Mononuclear cell (primary cell): Measurements from ENCODE around the gene CROCC. TPM values are rescaled to one million over a fixed set of nuclear protein-coding genes. Genes with fewer than 3 reads are reported as not detected.
"Not testable (repeated sequence)": the region's sequence is repeated elsewhere in the genome, so short reads cannot be mapped to it uniquely, and the experiment has no call there.

Experiments
- H3K27me3 ChIP-seq: 2 replicates; pipeline ENCODE4 v1.6.0; 2011; ENCODE audit warnings: low read length, control low read depth; ENCODE audit not compliant: insufficient read depth
- H3K4me1 ChIP-seq: 2 replicates; pipeline ENCODE4 v1.5.1; 2011; ENCODE audit warnings: mild to moderate bottlenecking, low read length, control low read depth; ENCODE audit not compliant: insufficient read depth
- H3K4me3 ChIP-seq: 2 replicates; pipeline ENCODE4 v1.5.1; 2011; ENCODE audit warnings: mild to moderate bottlenecking, low read length, moderate library complexity
- H3K9me3 ChIP-seq: 2 replicates; pipeline ENCODE4 v1.5.1; 2011; ENCODE audit warnings: low read depth, mild to moderate bottlenecking, control low read depth, low read length
- total RNA-seq: library from RNA; depleted of rRNA; stranded (reverse); fragments of >200 nt; gene quantifications from one replicate; pipeline ENCODE4 v1.2.3, GENCODE V29; 2012

Gene CROCC
- total RNA-seq, 1 donor: 27.8 TPM

- H3K4me3 ChIP-seq: no peak overlapping the region
- no peaks in the 10 kb centered on the region for H3K27me3 ChIP-seq
- H3K9me3 ChIP-seq: no peaks in the 10 kb centered on the region
- H3K4me1 ChIP-seq: peaks cover 48% of the 10 kb centered on the region
Measured at GRCh38 chr1:16905868-16906702, 15.6 kb upstream of the CROCC start.

DNA sequence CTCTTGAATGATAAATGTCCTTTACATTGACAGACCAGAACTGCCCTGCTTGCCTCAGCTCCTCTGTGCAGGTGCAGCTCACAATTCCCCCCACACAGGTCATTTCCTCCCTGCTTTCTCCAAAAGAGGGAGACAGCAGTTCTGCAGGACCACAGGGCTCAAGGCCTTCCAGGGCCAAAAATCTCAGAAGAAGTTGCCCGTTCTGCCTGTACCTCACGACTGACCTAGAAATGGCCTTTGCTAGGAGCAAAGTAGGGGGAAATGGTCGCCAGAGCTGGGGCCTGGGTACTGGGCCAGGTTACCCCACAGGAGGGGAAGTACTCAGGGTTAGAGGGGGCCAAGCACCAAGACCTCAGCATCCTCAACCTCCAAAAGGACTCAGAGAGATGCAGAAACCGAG lies 14.9 kb upstream of the CROCC start:
- H3K9me3 ChIP-seq: no peaks in the 10 kb centered on the region
- H3K4me3 ChIP-seq: no peak overlapping the region
- H3K4me1 ChIP-seq: peaks cover 42% of the 10 kb centered on the region
- H3K27me3 ChIP-seq: no peaks in the 10 kb centered on the region

GRCh38 chr1:16907870-16908758 lies 13.6 kb upstream of the CROCC start:
- no peaks in the 10 kb centered on the region for H3K27me3 ChIP-seq

DNA sequence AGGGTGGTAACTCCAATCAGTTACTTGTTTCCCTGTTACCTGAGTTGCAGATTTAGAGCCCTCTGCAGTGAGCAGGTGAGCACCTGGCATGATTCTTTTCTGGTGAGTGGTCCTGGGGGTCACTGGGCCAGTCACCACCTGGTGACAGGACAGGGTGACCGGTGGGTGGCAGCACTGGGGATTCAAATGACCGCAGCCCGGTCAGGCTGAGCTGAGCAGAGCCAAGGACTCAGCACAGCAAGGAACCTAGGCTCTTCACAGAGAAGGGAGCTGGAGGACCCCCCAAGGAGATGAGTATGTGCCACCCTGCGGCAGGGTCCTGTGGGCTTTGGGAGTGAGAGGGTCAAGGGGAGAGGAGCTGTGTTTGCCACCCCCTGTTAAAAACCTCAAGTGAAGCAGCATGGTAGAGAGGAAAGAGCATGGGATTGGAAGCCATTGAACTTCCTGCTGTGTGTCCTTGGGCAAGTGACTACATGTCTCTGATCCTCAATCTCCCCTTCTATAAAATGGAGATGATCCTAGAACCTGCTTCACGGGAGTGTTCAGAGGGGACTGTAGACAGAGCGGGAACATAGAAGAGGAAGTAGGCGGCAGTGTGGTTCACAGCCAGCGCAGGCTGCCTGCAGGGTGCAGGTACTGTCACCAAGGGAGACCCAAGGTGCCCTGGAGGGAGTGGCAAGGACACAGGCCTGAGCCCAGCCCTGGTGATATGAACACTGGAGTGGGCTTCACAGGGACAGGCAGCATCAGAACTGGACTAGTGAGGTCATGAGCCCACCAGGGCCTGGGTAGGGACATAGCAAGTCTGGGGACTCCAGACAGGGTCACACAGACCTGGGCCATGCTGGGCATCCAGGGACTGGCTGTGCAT lies 9.6 kb upstream of the CROCC start:
- not testable (repeated sequence) for H3K9me3 ChIP-seq, H3K27me3 ChIP-seq, H3K4me3 ChIP-seq
- H3K4me1 ChIP-seq: peaks cover 32% of the 10 kb centered on the region

More at GRCh38 chr1:16907870-16908758, 13.6 kb upstream of the CROCC start:
- Histone ChIP-seq H3K4me1 (peaks cover 46% of the 10 kb centered on the region), H3K9me3 (no peaks in the 10 kb centered on the region), H3K4me3 (no peak overlapping the region)

DNA sequence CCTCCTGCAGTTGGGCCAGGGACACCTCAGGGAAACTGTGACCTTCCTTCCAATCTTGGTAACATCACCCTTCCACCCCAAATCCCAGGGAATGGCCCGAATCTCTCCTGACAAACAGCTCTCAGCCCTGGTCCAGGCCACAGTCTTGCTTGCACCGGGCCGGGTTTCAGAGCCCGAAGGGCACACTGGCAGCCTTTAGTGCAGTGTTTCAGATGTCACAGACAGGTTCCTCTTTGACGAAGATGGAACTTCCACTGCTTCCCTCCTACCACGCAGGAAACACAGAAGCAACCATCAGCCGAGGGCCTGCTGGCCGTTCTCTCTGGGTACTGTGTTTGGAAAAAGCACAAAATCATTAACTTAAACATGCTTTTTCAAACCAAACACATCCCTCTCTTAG lies 9.0 kb upstream of the CROCC start:
- peaks cover 32% of the 10 kb centered on the region for H3K4me1 ChIP-seq
- H3K4me3 ChIP-seq, H3K27me3 ChIP-seq, H3K9me3 ChIP-seq: not testable (repeated sequence)

DNA sequence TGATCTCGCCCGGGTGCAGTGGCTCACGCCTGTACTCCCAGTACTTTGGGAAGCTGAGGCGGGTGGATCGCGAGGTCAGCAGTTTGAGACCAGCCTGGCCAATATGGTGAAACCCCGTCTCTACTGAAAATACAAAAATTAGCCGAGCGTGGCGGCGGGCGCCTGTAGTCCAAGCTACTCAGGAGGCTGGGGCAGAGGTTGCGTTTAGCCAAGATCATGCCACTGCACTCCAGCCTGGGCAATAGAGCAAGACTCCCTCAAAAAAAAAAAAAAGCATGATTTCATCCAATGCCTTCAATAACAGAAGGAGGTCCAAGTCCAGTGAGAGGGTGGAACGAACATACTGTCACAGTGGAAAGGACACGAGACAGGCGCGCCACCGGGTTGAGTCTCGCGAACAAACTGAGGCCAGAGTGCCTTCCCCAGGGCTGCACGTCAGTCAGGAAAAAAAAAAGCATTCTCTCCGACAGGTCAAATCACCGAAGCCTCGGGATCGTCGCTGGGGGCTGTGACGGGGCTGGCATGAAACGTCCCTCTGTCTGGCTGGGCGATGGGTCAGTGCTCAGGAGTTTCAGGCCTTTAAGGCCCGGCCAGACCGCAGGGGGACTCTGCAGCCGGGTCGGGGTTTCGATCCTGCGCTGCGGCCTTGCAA lies 8.4 kb upstream of the CROCC start:
- Histone ChIP-seq H3K9me3 (no peaks in the 10 kb centered on the region), H3K27me3 (no peaks in the 10 kb centered on the region), H3K4me3 (peak overlapping the region; percentile 70), H3K4me1 (peaks cover 32% of the 10 kb centered on the region)

GRCh38 chr1:16913833-16914662 lies 7.7 kb upstream of the CROCC start:
- no peaks in the 10 kb centered on the region for H3K9me3 ChIP-seq
- peaks cover 32% of the 10 kb centered on the region for H3K4me1 ChIP-seq
- peak overlapping the region; percentile 70 for H3K4me3 ChIP-seq
- H3K27me3 ChIP-seq: no peaks in the 10 kb centered on the region

DNA sequence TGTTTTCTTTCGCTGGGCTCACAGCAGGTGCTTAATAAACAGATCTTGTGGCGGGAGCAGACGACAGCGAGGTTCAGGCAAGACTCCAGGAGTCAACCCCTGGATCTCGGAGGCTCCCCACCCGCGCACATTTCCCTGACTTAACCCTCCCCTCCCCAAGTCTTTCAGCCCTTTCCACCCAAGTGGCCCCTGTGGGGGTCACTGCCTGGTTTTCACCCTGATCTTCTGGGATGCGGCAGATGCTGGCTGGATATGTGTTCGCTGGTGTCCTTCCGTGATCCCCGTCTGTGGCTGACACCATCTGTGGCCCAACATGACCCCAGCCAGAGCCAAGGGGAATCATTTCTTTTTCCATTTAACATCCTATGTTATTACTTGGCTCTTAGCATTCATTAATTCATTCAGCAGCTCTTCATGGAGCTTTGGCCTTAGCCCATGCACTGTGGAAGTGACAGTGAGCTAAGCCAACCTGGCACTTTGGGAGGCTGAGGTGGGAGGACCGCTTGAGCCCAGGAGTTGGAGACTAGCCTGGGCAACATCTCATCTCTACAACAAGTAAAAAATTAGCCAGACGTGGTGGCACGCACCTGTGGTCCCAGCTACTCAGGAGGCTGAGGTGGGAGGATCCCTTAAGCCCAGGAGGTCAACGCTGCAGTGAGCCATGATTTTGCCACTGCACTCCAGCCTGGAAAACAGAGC lies 6.7 kb upstream of the CROCC start:
- peaks cover 32% of the 10 kb centered on the region for H3K4me1 ChIP-seq
- not testable (repeated sequence) for H3K27me3 ChIP-seq, H3K4me3 ChIP-seq, H3K9me3 ChIP-seq

DNA sequence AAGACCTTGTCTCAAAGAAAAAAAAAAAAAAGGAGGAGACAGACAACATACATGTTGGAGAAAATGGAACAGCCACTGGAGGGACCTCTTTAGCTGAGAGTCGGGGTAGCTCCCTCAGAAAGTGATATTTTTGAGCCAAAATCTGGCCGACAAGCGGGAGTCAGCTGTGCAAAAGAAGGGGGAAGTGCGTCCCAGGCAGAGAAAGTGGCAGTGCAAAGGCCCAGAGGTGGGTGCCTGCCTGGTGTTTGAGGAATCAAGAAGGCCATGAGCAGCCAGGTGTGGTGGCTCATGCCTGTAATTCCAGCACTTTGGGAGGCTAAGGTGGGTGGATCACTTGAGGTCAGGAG lies 6.1 kb upstream of the CROCC start:
- Histone ChIP-seq H3K4me1 (peaks cover 32% of the 10 kb centered on the region), H3K27me3 (no peaks in the 10 kb centered on the region), H3K9me3 (no peaks in the 10 kb centered on the region), H3K4me3 (no peak overlapping the region)

DNA sequence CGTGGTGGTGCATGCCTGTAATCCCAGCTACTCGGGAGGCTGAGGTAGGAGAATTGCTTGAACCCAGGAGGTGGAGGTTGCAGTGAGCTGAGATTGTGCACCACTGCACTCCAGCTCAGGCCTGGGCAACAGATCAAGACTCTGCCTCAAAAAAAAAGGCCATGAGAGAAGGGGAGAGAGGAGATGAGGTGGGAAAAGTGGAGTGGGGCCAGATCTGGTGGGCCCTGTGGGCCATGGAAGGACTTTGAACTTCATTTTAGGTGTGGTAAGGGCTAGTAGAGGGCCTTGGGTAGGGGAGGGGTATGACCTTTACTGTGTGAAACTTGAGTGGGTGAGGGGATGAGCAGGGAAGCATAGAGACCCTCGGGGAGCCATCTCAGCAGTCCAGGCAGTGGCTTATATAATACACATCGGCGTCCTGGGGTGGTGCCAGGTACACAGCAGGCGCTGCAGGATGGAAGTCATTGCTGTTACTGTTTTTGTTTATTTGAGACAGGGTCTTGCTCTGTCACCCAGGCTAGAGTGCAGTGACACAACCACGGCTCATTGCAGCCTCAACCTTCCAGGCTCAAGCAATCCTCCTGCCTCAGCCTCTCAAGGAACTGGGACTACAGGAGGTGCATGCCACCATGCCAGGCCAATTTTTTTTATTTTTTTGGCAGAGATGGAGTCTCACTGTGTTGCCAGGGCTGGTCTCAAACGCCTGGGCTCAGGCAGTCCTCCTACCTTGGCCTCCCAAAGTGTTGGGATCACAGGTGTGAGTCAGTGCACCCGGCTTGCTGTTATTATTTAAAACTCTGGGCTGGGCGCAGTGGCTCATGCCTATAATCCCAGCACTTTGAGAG lies 5.5 kb upstream of the CROCC start:
- peaks cover 33% of the 10 kb centered on the region for H3K4me1 ChIP-seq
- not testable (repeated sequence) for H3K27me3 ChIP-seq, H3K4me3 ChIP-seq, H3K9me3 ChIP-seq

GRCh38 chr1:16918371-16918770 lies 3.4 kb upstream of the CROCC start:
- Histone ChIP-seq H3K4me1 (peaks cover 28% of the 10 kb centered on the region), H3K4me3 (no peak overlapping the region), H3K9me3 (no peaks in the 10 kb centered on the region), H3K27me3 (no peaks in the 10 kb centered on the region)

GRCh38 chr1:16918936-16919665 lies 2.6 kb upstream of the CROCC start:
- peaks cover 24% of the 10 kb centered on the region for H3K4me1 ChIP-seq
- H3K9me3 ChIP-seq, H3K4me3 ChIP-seq, H3K27me3 ChIP-seq: not testable (repeated sequence)
